ENCODE measurements around the gene LRG1.
"Not testable (repeated sequence)": the region's sequence is repeated elsewhere in the genome, so short reads cannot be mapped to it uniquely, and the experiment has no call there.

Gene LRG1

DNA sequence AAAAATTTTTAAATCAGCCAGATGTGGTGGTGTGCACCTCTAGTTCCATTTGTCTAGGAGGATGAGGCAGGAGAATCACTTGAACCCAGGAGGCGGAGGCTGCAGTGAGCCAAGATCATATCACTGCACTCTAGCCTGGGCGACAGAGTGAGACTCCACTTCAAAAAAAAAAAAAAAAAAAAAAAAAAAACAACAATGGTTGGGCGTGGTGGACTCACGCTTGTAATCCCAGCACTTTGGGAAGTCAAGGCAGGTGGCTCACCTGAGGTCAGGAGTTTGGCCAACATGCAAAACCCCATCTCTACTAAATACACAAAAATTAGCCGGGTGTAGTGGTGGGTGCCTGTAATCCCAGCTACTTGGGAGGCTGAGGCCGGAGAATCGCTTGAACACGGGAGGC is 12.5 kb downstream of the LRG1 start:
- H3K4me3 ChIP-seq (ENCODE audit: low read length); H3K36me3 ChIP-seq (ENCODE audit: control insufficient read depth, insufficient read depth, low read length); H3K27me3 ChIP-seq (ENCODE audit: control insufficient read depth, insufficient read depth, low read length); H3K4me1 ChIP-seq (ENCODE audit: control insufficient read depth, insufficient read depth, low read length); H3K9ac ChIP-seq (ENCODE audit: low read length); H3K9me3 ChIP-seq (ENCODE audit: control insufficient read depth, low read length): not testable (repeated sequence)

DNA sequence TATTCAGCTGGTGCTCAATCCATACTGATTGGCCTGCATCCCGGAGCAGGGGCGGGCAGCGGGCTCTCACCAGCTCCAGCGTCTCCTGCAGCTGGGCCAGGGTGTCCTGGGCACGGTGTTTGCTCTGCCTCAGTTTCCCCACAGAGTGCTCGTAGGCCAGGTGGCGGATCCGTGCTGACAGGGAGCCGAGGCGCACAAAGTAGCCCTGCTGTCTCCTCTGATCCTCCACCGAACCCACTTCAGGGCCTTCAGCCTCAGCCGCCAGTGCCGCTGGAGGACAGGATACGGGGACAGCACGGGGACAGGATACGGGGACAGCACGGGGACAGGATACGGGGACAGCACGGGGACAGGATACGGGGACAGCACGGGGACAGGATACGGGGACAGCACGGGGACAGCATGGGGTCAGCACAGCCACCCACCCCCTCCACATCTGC is 14.3 kb downstream of the LRG1 start:
- H3K4me3 ChIP-seq (ENCODE audit: low read length), result no peak overlapping the region
- H3K9ac ChIP-seq (ENCODE audit: low read length), result no peak overlapping the region

DNA sequence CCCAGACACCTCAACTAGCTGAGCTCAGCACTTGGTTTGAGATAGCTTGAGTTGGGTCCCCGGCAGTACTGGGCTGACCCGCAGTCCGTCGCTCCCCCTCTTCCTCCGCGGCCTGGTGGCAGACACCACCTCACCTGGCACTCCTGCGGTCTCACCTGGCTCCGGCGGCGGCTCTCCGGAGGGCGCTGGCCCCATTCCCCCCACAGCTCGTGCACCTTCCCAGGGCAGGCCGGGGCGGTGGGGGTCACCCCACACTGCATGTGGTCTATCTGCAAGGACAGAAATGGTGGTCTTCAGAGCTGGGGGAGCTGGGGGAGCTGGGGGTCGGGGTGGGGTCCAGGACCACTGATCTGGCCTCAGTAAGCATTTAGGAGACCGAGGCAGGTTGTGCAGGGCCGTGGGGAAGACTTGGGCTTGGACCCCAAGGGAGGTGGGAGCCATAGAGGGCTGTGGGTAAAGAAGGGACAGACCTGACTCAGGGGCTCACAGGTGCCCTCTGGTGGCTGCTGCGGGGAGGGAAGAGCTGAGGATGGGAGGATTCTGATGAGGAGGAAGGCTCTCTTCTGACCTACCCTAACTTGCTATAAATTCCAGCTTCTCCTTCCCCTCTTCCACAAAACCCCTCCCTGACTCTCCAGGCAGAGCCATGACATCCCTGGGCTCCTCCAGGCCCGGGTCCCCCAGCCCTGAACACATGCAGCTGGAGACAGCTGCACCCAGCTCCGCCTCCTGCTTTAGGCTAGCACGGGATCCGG is 14.9 kb downstream of the LRG1 start:
- H3K9me3 ChIP-seq (ENCODE audit: control insufficient read depth, low read length), result no peaks in the 10 kb centered on the region
- H3K27me3 ChIP-seq (ENCODE audit: control insufficient read depth, insufficient read depth, low read length), result no peaks in the 10 kb centered on the region
- H3K4me3 ChIP-seq (ENCODE audit: low read length), result no peak overlapping the region
- H3K9ac ChIP-seq (ENCODE audit: low read length), result no peak overlapping the region
- no peaks in the 10 kb centered on the region for H3K4me1 ChIP-seq (ENCODE audit: control insufficient read depth, insufficient read depth, low read length)
- H3K36me3 ChIP-seq (ENCODE audit: control insufficient read depth, insufficient read depth, low read length), result no peaks in the 10 kb centered on the region

More for the DNA sequence above, 14.3 kb downstream of the LRG1 start:
- no peaks in the 10 kb centered on the region for H3K4me1 ChIP-seq (ENCODE audit: control insufficient read depth, insufficient read depth, low read length)
- no peaks in the 10 kb centered on the region for H3K36me3 ChIP-seq (ENCODE audit: control insufficient read depth, insufficient read depth, low read length)
- H3K27me3 ChIP-seq (ENCODE audit: control insufficient read depth, insufficient read depth, low read length), result no peaks in the 10 kb centered on the region
- no peaks in the 10 kb centered on the region for H3K9me3 ChIP-seq (ENCODE audit: control insufficient read depth, low read length)

DNA sequence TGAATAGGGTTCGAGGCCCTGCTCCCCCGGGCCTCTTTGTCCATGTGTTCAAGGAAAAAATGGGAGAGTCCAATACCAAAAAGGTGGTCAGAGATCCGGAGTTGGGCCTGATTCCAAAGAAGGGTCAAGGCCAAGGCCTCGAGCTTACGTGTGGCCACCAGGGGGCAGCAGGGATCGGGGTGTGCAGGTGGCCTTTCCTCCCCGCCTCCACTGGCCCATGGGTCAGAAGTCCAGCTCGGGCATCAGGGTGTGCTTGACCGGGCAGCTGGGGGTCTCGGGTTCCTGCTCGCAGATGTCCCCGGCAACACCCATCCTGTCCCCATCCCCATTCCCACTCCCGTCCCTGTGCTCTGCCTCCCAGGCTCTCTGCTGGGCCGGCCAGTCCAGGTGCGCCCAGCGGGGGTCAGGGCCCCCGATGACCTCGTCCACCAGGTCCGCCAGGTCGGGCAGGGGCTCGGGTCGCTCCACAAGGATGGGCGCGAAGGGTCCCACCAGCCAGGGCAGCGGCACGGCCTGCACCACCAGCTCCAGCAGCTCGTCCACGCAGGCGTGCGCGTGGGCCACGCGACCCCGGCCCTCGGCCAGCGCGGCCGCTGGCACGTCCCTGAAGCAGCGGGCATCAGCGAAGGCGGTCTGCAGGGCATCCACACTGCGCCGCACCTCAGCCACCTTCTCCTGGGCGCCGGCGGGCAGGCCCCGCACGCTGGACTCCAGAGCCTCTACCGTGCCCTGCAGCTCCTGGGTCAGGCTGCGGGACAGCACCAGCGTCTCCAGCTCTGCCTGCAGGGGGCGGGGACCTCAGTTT is 16.3 kb downstream of the LRG1 start:
- Histone ChIP-seq H3K36me3 (ENCODE audit: control insufficient read depth, insufficient read depth, low read length) (no peaks in the 10 kb centered on the region), H3K4me3 (ENCODE audit: low read length) (no peak overlapping the region), H3K9me3 (ENCODE audit: control insufficient read depth, low read length) (no peaks in the 10 kb centered on the region), H3K27me3 (ENCODE audit: control insufficient read depth, insufficient read depth, low read length) (peaks cover 4% of the 10 kb centered on the region), H3K4me1 (ENCODE audit: control insufficient read depth, insufficient read depth, low read length) (peaks cover 11% of the 10 kb centered on the region), H3K9ac (ENCODE audit: low read length) (no peak overlapping the region)

DNA sequence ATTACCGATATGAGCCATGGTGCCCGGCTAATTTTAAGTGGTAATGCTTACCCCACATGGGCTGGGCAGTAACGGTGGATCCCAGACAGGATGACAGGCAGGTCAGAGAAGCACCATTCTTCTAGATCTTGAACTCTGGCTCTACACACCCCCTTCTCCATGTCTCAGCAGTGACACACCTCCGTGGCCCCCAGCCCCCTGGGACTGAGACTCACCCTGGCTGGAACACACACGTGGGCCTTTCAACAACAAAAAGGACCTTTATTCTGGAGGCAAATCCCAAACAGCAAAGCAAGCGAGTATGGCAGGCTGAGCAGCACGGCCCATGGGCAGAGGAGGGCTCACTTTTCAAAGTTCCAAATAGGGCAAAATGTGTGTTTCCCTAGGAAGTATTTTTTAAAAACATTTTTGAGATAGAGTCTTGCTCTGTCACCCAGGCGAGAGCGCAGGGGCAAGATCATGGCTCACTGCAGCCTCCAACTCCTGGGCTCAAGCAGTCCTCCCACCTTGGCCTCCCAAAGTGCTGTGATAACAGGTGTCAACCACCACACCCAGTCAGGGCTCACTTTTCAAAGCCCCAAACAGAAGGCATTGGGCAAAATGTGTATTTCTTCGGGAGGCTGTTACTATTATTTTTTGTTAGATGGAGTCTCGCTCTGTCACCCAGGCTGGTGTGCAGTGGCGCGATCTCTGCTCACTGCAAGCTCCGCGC is 17.4 kb downstream of the LRG1 start:
- H3K9ac ChIP-seq (ENCODE audit: low read length), result no peak overlapping the region
- no peak overlapping the region for H3K4me3 ChIP-seq (ENCODE audit: low read length)
- peaks cover 17% of the 10 kb centered on the region for H3K4me1 ChIP-seq (ENCODE audit: control insufficient read depth, insufficient read depth, low read length)
- H3K9me3 ChIP-seq (ENCODE audit: control insufficient read depth, low read length), result no peaks in the 10 kb centered on the region
- H3K27me3 ChIP-seq (ENCODE audit: control insufficient read depth, insufficient read depth, low read length), result peaks cover 4% of the 10 kb centered on the region
- H3K36me3 ChIP-seq (ENCODE audit: control insufficient read depth, insufficient read depth, low read length), result no peaks in the 10 kb centered on the region

DNA sequence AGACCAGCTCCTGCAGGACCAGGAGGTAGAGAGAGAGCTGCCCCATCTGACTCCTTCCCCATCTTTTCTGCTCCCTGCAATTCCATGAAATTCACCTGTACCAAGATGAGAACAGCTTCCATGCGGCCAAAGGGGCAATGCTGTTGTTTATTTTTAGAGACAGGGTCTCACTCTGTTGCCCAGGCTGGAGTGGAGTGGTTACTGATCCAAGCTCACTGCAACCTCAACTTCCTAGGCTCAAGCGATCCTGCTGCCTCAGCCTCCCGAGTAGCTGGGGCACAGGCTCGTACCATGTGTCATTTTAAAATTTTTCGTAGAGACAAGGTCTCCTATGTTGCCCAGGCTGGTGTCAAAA is 18.0 kb downstream of the LRG1 start:
- H3K4me1 ChIP-seq (ENCODE audit: control insufficient read depth, insufficient read depth, low read length), result peaks cover 17% of the 10 kb centered on the region
- H3K9ac ChIP-seq (ENCODE audit: low read length), result no peak overlapping the region
- H3K9me3 ChIP-seq (ENCODE audit: control insufficient read depth, low read length), result no peaks in the 10 kb centered on the region
- H3K27me3 ChIP-seq (ENCODE audit: control insufficient read depth, insufficient read depth, low read length), result peaks cover 4% of the 10 kb centered on the region
- no peaks in the 10 kb centered on the region for H3K36me3 ChIP-seq (ENCODE audit: control insufficient read depth, insufficient read depth, low read length)
- H3K4me3 ChIP-seq (ENCODE audit: low read length), result no peak overlapping the region

DNA sequence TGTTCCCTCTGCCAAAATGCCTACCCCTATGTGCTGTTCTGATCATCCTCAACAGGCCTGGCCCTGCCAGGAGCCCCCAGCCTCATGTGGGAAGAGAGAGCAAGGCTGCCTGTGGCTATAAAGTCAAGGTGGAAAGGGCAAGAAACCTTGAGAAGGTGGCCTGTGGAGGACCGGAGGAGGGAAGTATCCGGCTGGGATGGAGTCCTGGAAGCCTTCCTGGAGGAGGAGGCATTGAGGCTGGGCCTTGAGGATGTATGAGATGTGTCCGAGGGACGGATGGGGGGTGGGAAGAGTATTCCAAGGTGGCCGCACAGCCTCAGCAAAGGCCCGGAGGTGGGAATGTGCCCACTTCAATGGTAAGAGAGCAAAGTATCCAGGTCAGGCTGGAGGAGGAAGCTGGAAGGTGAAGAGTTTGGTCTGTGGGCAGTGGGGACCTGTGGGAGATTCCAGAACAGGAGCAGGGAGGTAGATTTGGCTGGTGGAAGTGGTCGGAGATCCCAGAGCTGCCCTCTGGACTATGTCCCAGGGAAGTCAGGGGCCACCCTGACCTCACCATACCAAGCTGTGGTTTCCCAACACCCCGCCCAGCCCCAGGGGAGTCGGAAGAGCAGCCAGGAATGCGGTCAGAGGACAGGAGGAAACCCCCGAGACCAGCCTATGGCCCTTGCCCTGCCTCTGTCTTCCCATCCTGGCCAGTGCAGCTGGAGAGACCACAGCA is 18.5 kb downstream of the LRG1 start:
- H3K36me3 ChIP-seq (ENCODE audit: control insufficient read depth, insufficient read depth, low read length), result no peaks in the 10 kb centered on the region
- no peak overlapping the region for H3K4me3 ChIP-seq (ENCODE audit: low read length)
- H3K9ac ChIP-seq (ENCODE audit: low read length), result no peak overlapping the region
- H3K9me3 ChIP-seq (ENCODE audit: control insufficient read depth, low read length), result no peaks in the 10 kb centered on the region
- H3K27me3 ChIP-seq (ENCODE audit: control insufficient read depth, insufficient read depth, low read length), result peaks cover 4% of the 10 kb centered on the region
- peaks cover 17% of the 10 kb centered on the region for H3K4me1 ChIP-seq (ENCODE audit: control insufficient read depth, insufficient read depth, low read length)

DNA sequence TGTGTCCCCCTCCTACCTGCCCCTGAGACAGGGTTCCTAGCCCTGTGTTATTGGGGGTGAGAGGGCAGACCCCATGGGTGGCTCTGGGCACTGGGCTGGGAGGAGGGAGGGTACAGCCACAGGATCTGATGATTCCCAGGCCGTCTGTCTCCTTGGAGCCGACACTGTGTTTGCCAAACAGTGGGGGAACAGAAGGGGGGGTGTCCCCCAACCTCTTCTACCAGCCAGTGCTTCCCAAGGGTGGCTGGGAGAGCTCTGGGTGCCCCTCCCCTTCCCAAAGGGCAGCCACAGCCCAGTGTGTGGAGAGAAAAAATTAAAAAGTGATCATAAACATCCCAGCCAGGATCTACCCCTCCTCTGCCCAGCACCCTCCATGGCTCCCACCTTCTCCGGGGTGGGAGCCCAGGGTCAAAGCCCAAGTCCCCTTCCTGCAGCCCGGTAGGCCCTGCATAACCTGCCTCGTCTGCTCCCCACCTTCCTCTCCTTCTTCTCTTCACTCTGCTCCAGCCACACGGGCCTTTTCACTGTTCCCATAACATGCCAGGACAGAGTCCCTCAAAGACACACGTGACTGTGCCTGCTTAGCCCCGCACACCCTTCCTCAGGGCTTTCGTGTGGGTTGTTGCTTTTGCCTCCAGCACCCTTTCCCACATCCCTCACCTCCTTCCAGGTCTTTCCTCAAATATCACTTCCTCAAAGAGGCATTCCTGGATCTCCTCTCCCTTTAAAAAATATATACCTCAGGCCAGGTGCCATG is 20.1 kb downstream of the LRG1 start:
- Histone ChIP-seq H3K9ac (ENCODE audit: low read length) (no peak overlapping the region), H3K36me3 (ENCODE audit: control insufficient read depth, insufficient read depth, low read length) (no peaks in the 10 kb centered on the region), H3K4me3 (ENCODE audit: low read length) (no peak overlapping the region), H3K27me3 (ENCODE audit: control insufficient read depth, insufficient read depth, low read length) (peaks cover 4% of the 10 kb centered on the region), H3K9me3 (ENCODE audit: control insufficient read depth, low read length) (no peaks in the 10 kb centered on the region), H3K4me1 (ENCODE audit: control insufficient read depth, insufficient read depth, low read length) (peaks cover 17% of the 10 kb centered on the region)

DNA sequence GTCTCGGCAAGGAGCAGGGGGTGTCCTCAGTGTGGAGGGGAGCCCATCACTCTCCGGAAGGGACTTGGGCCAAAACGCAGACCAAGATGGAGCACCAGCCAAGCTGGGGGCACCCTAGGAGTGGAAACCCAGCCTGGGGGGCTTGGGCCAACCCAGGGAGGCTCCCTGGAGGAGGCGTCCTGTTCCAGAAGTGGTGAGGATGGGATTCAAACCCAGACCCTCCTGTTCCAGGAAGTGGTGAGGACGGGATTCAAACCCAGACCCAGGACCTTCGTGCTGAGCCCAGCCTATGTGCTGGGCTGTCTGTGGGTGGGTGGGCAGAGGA is 20.7 kb downstream of the LRG1 start:
- Histone ChIP-seq H3K9me3 (ENCODE audit: control insufficient read depth, low read length) (no peaks in the 10 kb centered on the region), H3K4me1 (ENCODE audit: control insufficient read depth, insufficient read depth, low read length) (peaks cover 17% of the 10 kb centered on the region), H3K4me3 (ENCODE audit: low read length) (no peak overlapping the region), H3K9ac (ENCODE audit: low read length) (no peak overlapping the region), H3K27me3 (ENCODE audit: control insufficient read depth, insufficient read depth, low read length) (peaks cover 4% of the 10 kb centered on the region), H3K36me3 (ENCODE audit: control insufficient read depth, insufficient read depth, low read length) (no peaks in the 10 kb centered on the region)

DNA sequence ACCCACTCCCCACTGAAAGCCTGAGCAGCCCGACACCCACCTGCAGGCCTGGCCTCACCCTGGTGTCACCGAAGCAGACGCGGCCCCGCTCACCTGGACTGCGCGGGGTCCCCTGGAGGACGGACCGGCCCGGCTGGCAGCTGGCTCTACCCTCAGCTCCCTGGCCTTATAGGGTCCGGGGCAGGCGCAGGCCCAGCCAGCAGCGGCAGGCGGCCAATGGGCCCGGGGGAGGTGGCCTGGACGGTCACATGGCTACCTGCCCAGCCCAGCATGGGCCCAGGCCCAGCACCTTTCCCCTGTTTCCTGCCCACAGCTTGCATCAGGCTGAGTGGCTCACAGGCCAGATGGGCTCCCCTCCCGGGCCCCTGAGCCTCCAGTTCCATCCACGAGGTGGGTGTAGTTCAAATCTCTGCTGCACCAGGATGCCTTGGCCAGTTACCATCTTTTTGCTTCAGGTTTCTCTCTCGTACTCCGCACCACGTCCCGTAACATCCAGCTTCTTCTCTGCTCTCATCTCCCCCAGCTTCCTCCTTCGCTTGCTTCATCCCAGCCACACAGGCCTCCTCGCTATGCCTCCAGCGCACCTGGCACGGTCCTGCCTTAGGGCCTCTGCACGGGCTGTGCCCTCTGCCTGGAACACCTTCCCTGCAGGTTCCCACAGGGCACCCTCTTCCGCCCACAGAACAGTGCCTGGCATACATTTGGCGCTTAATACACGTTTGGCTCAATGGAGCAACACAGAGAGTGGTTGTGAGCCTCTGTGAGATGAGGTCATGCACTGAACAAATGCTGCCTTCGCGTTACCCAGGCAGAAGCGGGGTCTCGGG is 21.3 kb downstream of the LRG1 start, which contains the start of gene PLIN4:
Gene PLIN4, minus strand, starts transcription at position 142 of the 827 bp plus-strand sequence. CDS start 214 bp downstream, outside the sequence.
- Histone ChIP-seq H3K4me1 (ENCODE audit: control insufficient read depth, insufficient read depth, low read length) (peaks cover 17% of the 10 kb centered on the region), H3K4me3 (ENCODE audit: low read length) (peak within 1 kb of the TSS; percentile 8), H3K36me3 (ENCODE audit: control insufficient read depth, insufficient read depth, low read length) (no peaks in the 10 kb centered on the region), H3K27me3 (ENCODE audit: control insufficient read depth, insufficient read depth, low read length) (peaks cover 4% of the 10 kb centered on the region), H3K9me3 (ENCODE audit: control insufficient read depth, low read length) (no peaks in the 10 kb centered on the region), H3K9ac (ENCODE audit: low read length) (no peak within 1 kb of the TSS)

All from mucosa of stomach (tissue), 1 donor.